A549 (cell line): ENCODE data around the gene CARD9. TPM values are rescaled to one million over a fixed set of nuclear protein-coding genes. Genes with fewer than 3 reads are reported as not detected.

Experiments
- ATAC-seq, 2 experiments: fragments of 200-7000 bp in 1 of 2; fragments of >200 bp in 1 of 2; cut with Nextera tagmentation in 1 of 2; cut with Tn5 transposase in 1 of 2; 3 replicates each; pipeline versions ENCODE4 v1.8.0 to v1.9.1; 2018 to 2020; ENCODE audit warnings: mild to moderate bottlenecking in 1 of 2, moderate library complexity in 1 of 2
- CTCF ChIA-PET: fragments of 300-600 bp; sonication (Branson Sonifier 250); formaldehyde crosslinking; extraction: SDS; loops from one replicate; lab custom pipeline; 2021; ENCODE audit warnings: antibody characterized with exemption, inconsistent platforms; lab: Yijun Ruan, JAX
- POLR2A ChIA-PET: fragments of 350-600 bp; formaldehyde crosslinking; extraction: SDS; loops from one replicate; lab custom pipeline; 2021; ENCODE audit warnings: antibody characterized with exemption, inconsistent platforms; lab: Yijun Ruan, JAX
- DNase-seq, 2 experiments: peaks; one replicate each; pipeline versions ENCODE4 v3.0.0 to v3.0.0-alpha.2; 2011 to 2016; ENCODE audit warnings: low read depth in 1 of 2, low spot score in 1 of 2
- FAIRE-seq: peaks from 2 replicates; lab custom pipeline; 2011; peaks lifted over from hg19 to GRCh38; lab: Jason Lieb, UNC
- H3K27ac ChIP-seq, 2 experiments: fragments of >200 bp; sonication (Bioruptor Twin); formaldehyde crosslinking; 3 replicates each; pipeline ENCODE4 v1.5.1; 2016 to 2017
- H3K4me1 ChIP-seq: fragments of >200 bp; sonication (Bioruptor Twin); formaldehyde crosslinking; 3 replicates; pipeline ENCODE4 v1.6.1; 2016
- H3K4me2 ChIP-seq: fragments of >200 bp; sonication (Bioruptor Twin); formaldehyde crosslinking; 3 replicates; pipeline ENCODE4 v1.6.1; 2016
- H3K4me3 ChIP-seq: fragments of >200 bp; sonication (Bioruptor Twin); formaldehyde crosslinking; 3 replicates; pipeline ENCODE4 v1.5.1; 2016
- H3K9me3 ChIP-seq: fragments of >200 bp; sonication (Bioruptor Twin); formaldehyde crosslinking; 3 replicates; pipeline ENCODE4 v1.6.1; 2016
- BHLHE40 ChIP-seq: IDR thresholded peaks from 2 replicates; pipeline ENCODE4 v1.6.1; 2012; ENCODE audit warnings: low read depth, low read length, inconsistent platforms
- CBX2 ChIP-seq: fragments of 200-600 bp; sonication (generic); IDR thresholded peaks from 2 replicates; pipeline ENCODE4 v1.6.1; 2016; ENCODE audit warnings: low read depth, mild to moderate bottlenecking, borderline replicate concordance
- CBX8 ChIP-seq: fragments of 200-600 bp; sonication (generic); IDR thresholded peaks from 2 replicates; pipeline ENCODE4 v1.6.1; 2016
- CEBPB ChIP-seq, 2 experiments: fragments of >200 bp in 1 of 2; sonication (Bioruptor Twin) in 1 of 2; formaldehyde crosslinking in 1 of 2; IDR thresholded peaks; 2 replicates each; pipeline ENCODE4 v1.6.1; 2012 to 2016
- CHD4 ChIP-seq: fragments of 200-600 bp; sonication (generic); IDR thresholded peaks from 2 replicates; pipeline ENCODE4 v1.6.1; 2016; ENCODE audit warnings: antibody characterized with exemption, mild to moderate bottlenecking, borderline replicate concordance
- EHMT2 ChIP-seq: fragments of 200-600 bp; sonication (generic); IDR thresholded peaks from 2 replicates; pipeline ENCODE4 v1.6.1; 2016; ENCODE audit warnings: antibody characterized with exemption, low read depth, mild to moderate bottlenecking, moderate library complexity
- FOSL2 ChIP-seq, 2 experiments: fragments of 450-650 bp in 1 of 2; fragments of >200 bp in 1 of 2; sonication (Bioruptor Twin) in 1 of 2; formaldehyde crosslinking; IDR thresholded peaks; 2 replicates each; pipeline versions ENCODE4 v1.5.0 to v1.6.1; 2016 to 2020; ENCODE audit warnings: mild to moderate bottlenecking in 1 of 2, moderate library complexity in 1 of 2
- HDAC2 ChIP-seq: fragments of 200-600 bp; sonication (generic); IDR thresholded peaks from 2 replicates; pipeline ENCODE4 v1.6.1; 2016
- HEYL ChIP-seq: fragments of 250-450 bp; sonication (Bioruptor Pico); IDR thresholded peaks from 2 replicates; pipeline ENCODE4 v1.8.0; 2021; ENCODE audit warnings: mild to moderate bottlenecking, moderate library complexity
- HOXB13 ChIP-seq: fragments of 250-450 bp; sonication (Bioruptor Pico); IDR thresholded peaks from 2 replicates; pipeline ENCODE4 v1.5.0; 2020; ENCODE audit warnings: low read depth, mild to moderate bottlenecking, moderate library complexity
- MAFK ChIP-seq: fragments of 450-650 bp; IDR thresholded peaks from 2 replicates; pipeline ENCODE4 v1.6.1; 2014; ENCODE audit not compliant: partially characterized antibody
- MAZ ChIP-seq: fragments of 150-350 bp; IDR thresholded peaks from 2 replicates; pipeline ENCODE4 v1.6.1; 2014; ENCODE audit warnings: antibody characterized with exemption, low read depth, low read length, borderline replicate concordance
- NFE2L2 ChIP-seq: fragments of 150-350 bp; conservative IDR thresholded peaks from 2 replicates; pipeline ENCODE4 v1.6.1; 2014; ENCODE audit warnings: low read length
- NR3C1 ChIP-seq: fragments of >200 bp; sonication (Bioruptor Twin); formaldehyde crosslinking; IDR thresholded peaks from 3 replicates; pipeline ENCODE4 v1.6.1; 2017
- POLR2AphosphoS2 ChIP-seq: conservative IDR thresholded peaks from 2 replicates; pipeline ENCODE4 v1.6.1; 2012; ENCODE audit warnings: low read length, improper control_type of control experiment, inconsistent platforms
- RAD21 ChIP-seq, 2 experiments: fragments of >200 bp in 1 of 2; sonication (Bioruptor Twin) in 1 of 2; formaldehyde crosslinking in 1 of 2; IDR thresholded peaks in 1 of 2; conservative IDR thresholded peaks in 1 of 2; 2 replicates in 1 of 2; 3 replicates in 1 of 2; pipeline ENCODE4 v1.6.1; 2012 to 2018; ENCODE audit warnings: inconsistent platforms in 1 of 2
- RNF2 ChIP-seq: fragments of 200-600 bp; sonication (generic); IDR thresholded peaks from 2 replicates; pipeline ENCODE4 v1.6.1; 2016; ENCODE audit warnings: low read depth, mild to moderate bottlenecking, antibody characterized with exemption, moderate library complexity, borderline replicate concordance
- SMC3 ChIP-seq: fragments of >200 bp; sonication (Bioruptor Twin); formaldehyde crosslinking; IDR thresholded peaks from 3 replicates; pipeline ENCODE4 v1.6.1; 2018; ENCODE audit warnings: inconsistent platforms
- TP53 ChIP-seq: fragments of 250-450 bp; sonication (Bioruptor Pico); IDR thresholded peaks from 2 replicates; pipeline ENCODE4 v1.5.0; 2021; ENCODE audit warnings: mild to moderate bottlenecking, moderate library complexity
- ZC3H11A ChIP-seq: fragments of 450-650 bp; IDR thresholded peaks from 2 replicates; pipeline ENCODE4 v1.6.1; 2014; ENCODE audit warnings: antibody characterized with exemption, mild to moderate bottlenecking
- WGBS: methylation state at CpG from one replicate; pipeline ENCODE4 v1.1.6; 2017; ENCODE audit errors: missing lambda C conversion rate; 5-methylcytosine and 5-hydroxymethylcytosine counted together
- polyA plus RNA-seq, 4 experiments: library from polyadenylated mRNA; depleted of rRNA in 3 of 4; stranded (reverse); fragments of >200 nt; fragmentation: RNase III in 1 of 4; extraction: RNeasy Plus Mini Kit Qiagen cat#74134 plus additional on column Dnase treatment in 1 of 4; gene quantifications; 2 replicates in 3 of 4; 3 replicates in 1 of 4; pipeline ENCODE4 v1.2.3, GENCODE V29; 2011 to 2017
- TF ChIP-seq, protein P1 (sequence below): IDR thresholded peaks from 2 replicates; pipeline ENCODE4 v1.6.1; 2012
- TF ChIP-seq, protein P2 (sequence below): fragments of >200 bp; sonication (Bioruptor Twin); formaldehyde crosslinking; IDR thresholded peaks from 2 replicates; pipeline ENCODE4 v1.6.1; 2016
- TF ChIP-seq, protein P3 (sequence below): fragments of 200-600 bp; sonication (generic); IDR thresholded peaks from 2 replicates; pipeline ENCODE4 v1.6.1; 2016; ENCODE audit warnings: antibody characterized with exemption, mild to moderate bottlenecking, moderate library complexity
- TF ChIP-seq, protein P4 (sequence below): fragments of >200 bp; sonication (Bioruptor Twin); formaldehyde crosslinking; IDR thresholded peaks from 3 replicates; pipeline ENCODE4 v1.5.1; 2016

The CARD9 gene
- polyA plus RNA-seq, 2 of the 4 experiments (the other 2 are of a cell fraction): 0.21 to 0.94 TPM

DNA sequence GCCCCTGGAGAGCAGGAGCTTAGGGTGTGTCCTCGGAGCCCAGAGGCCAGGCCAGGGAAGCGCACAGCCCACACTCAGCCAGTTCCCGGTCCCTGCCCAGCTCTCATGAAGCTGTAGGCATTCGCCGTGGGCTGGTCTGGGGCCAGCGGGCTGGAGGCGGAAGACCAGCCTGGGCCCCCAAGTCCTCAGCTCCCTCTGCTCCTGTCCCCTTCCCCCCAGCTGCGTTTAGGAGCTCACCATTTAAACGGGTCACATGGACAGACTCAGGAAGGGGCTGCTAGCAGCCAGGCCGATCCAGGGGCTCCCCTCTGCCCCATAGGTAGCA lies 27.4 kb downstream of the CARD9 start:
- no peaks in the 10 kb centered on the region for H3K9me3 ChIP-seq
- FAIRE-seq: no peak
- DNase-seq: no peak
- 73% methylated on average over 10 of the region's 10 CpGs for WGBS
- no peak overlapping the region for H3K4me3 ChIP-seq
- peaks cover 8% of the 10 kb centered on the region; the same call in 2 of the 3 replicates for H3K4me1 ChIP-seq
- H3K4me2 ChIP-seq: peak overlapping the region; percentile 21; the same call in 2 of the 3 replicates
- peak overlapping the region in 1 of 2 experiments; percentile 73; a peak in 3 of 6 replicates for H3K27ac ChIP-seq
- ChIA-PET CTCF (interaction anchor here (0.6 to 3.6 kb wide), 25 partner anchors 10 to 747 kb away, joined by 3 to 19 read pairs (median 4); partner anchors contain the start of genes CCDC187 and DNLZ), POLR2A (interaction anchor here (0.8 to 2.5 kb wide), 2 partner anchors 17 to 138 kb away, joined by 3 to 25 read pairs; partner anchors contain the start of gene DNLZ)
- TF ChIP-seq CBX8: no peak
- no peak for TF ChIP-seq CBX2
- no peak for TF ChIP-seq HOXB13 (CRISPR knock-in tag)
- TF ChIP-seq SMC3: 0 out of 3 replicates have a peak, but pooled peaks have one; percentile 1
- TF ChIP-seq ZC3H11A: no peak
- no peak; a peak in 2 of 6 replicates for ATAC-seq

DNA sequence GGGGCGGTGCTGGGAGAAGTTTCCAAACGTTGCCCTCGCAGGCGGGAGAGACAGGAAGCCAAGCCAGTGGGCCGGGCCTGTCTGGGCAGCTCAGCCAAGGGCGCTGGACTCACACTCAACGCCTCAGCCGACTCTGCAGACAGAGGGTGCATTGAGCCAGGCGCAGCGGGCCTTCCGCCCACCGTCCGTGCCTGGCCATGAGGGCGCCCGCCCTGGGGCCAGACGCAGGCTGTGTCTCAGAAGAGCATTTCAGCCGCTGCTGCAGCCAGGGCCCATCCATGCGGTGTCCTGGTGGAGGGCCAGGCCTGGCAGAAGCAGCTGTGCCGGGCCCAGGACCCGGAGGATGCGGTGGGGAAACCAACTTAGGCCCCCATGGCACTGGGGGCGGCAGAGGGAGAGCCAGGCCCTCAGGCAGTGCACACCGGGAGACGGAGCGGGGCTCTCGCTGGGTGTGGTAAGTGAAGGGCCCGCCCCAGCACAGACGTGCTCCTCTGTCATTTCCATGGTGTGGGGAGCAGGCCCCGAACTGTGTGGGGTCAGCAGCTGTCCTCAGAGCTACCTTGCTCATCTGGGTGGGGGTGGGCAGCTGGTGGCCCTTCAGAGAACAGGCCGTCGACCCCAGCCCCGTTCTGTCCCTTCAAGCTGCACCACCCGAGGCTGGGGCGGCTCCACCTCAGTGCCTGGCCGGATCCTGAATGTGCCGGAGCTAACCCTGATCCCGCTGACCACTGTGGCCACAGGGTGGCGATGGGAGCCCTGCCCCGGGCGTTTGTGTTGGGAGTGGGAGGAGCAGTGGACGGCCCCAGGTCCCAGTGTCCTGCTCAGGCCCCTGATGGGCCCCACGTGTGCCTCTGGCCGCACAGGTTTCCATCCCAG lies 27.9 kb downstream of the CARD9 start:
- no peak for FAIRE-seq

DNA sequence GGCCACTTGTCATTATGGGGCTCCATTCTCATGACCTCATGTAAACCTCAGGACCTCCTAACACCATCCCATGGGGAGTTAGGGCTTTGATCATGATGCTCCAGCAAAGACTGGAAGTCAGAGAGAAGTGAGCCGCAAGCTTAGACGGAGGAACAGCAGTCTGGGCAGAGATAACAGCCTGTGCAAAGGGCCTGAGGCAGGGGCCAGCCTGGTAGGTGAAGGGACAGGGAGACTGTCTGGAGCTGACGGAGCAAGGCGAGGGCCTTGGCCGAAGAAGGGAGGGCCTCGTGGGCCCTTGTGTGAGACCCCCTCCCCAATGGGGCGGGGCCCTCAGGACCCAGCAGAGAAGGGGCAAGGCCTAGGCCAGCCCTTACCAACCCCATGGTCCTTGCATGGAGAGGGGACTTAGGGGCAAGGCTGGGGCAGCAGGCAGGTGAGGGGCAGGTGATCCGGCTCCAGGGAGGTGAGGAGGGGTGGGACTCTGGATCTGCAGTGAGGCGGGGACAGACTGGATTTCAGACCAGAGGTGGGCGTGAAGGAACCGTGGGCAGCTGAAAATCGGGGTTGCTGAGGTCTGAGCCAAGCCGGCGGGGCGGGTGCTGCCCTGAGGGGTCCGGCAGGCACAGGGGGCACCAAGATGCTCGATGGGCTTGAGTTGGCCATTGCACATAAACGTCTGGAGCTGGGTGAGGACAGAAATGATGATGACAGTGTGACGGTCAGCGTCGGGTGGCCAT lies 28.8 kb downstream of the CARD9 start:
- ChIA-PET POLR2A (no interaction called here), CTCF (interaction anchor here (0.8 to 3.6 kb wide), 13 partner anchors 10 to 70 kb away, joined by 3 to 17 read pairs (median 5); partner anchors contain the start of gene DNLZ)
- Histone ChIP-seq H3K4me2 (no peak overlapping the region), H3K4me3 (no peak overlapping the region), H3K4me1 (peaks cover 8% of the 10 kb centered on the region; the same call in 2 of the 3 replicates), H3K9me3 (no peaks in the 10 kb centered on the region), H3K27ac (no peak overlapping the region)
- WGBS: 84% methylated on average over 21 of the region's 21 CpGs
- FAIRE-seq: no peak
- no peak for DNase-seq
- ATAC-seq: no peak
- TF ChIP-seq HEYL (no peak), POLR2AphosphoS2 (no peak), MAZ (no peak), MAFK (no peak), CHD4 (no peak), NFE2L2 (no peak), SMC3 (no peak), BHLHE40 (no peak), CEBPB (IDR thresholded peaks at IDR 0.05) (no peak), TP53 (no peak), HDAC2 (no peak), FOSL2 (IDR thresholded peaks at IDR 0.05) (no peak), FOSL2 (CRISPR knock-in tag; IDR thresholded peaks at IDR 0.05) (no peak), EHMT2 (no peak), RNF2 (no peak)
- TF ChIP-seq, protein P1, sequence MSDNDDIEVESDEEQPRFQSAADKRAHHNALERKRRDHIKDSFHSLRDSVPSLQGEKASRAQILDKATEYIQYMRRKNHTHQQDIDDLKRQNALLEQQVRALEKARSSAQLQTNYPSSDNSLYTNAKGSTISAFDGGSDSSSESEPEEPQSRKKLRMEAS: no peak
- TF ChIP-seq, protein P2, sequence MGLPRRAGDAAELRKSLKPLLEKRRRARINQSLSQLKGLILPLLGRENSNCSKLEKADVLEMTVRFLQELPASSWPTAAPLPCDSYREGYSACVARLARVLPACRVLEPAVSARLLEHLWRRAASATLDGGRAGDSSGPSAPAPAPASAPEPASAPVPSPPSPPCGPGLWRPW: no peak
- TF ChIP-seq, protein P3, sequence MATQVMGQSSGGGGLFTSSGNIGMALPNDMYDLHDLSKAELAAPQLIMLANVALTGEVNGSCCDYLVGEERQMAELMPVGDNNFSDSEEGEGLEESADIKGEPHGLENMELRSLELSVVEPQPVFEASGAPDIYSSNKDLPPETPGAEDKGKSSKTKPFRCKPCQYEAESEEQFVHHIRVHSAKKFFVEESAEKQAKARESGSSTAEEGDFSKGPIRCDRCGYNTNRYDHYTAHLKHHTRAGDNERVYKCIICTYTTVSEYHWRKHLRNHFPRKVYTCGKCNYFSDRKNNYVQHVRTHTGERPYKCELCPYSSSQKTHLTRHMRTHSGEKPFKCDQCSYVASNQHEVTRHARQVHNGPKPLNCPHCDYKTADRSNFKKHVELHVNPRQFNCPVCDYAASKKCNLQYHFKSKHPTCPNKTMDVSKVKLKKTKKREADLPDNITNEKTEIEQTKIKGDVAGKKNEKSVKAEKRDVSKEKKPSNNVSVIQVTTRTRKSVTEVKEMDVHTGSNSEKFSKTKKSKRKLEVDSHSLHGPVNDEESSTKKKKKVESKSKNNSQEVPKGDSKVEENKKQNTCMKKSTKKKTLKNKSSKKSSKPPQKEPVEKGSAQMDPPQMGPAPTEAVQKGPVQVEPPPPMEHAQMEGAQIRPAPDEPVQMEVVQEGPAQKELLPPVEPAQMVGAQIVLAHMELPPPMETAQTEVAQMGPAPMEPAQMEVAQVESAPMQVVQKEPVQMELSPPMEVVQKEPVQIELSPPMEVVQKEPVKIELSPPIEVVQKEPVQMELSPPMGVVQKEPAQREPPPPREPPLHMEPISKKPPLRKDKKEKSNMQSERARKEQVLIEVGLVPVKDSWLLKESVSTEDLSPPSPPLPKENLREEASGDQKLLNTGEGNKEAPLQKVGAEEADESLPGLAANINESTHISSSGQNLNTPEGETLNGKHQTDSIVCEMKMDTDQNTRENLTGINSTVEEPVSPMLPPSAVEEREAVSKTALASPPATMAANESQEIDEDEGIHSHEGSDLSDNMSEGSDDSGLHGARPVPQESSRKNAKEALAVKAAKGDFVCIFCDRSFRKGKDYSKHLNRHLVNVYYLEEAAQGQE: no peak

More for the DNA sequence above, 27.9 kb downstream of the CARD9 start:
- ChIA-PET CTCF (interaction anchor here (0.5 to 3.6 kb wide), 30 partner anchors 9 to 747 kb away, joined by 3 to 19 read pairs (median 4); partner anchors contain the start of genes CCDC187, DNLZ and SNAPC4), POLR2A (interaction anchor here (0.6 to 2.5 kb wide), 3 partner anchors 18 to 138 kb away, joined by 3 to 25 read pairs (median 3); partner anchors contain the start of gene DNLZ)
- H3K4me3 ChIP-seq: no peak overlapping the region
- H3K4me1 ChIP-seq: peaks cover 8% of the 10 kb centered on the region; the same call in 2 of the 3 replicates
- ATAC-seq: peak; percentile 70 to 87
- TF ChIP-seq NR3C1 (no peak), RAD21 (conservative IDR thresholded peaks at IDR 0.05 in 1 of 2, IDR thresholded peaks at IDR 0.05 in 1 of 2) (peak; percentile 36 to 52), SMC3 (peak; percentile 52)
- TF ChIP-seq, protein P4, sequence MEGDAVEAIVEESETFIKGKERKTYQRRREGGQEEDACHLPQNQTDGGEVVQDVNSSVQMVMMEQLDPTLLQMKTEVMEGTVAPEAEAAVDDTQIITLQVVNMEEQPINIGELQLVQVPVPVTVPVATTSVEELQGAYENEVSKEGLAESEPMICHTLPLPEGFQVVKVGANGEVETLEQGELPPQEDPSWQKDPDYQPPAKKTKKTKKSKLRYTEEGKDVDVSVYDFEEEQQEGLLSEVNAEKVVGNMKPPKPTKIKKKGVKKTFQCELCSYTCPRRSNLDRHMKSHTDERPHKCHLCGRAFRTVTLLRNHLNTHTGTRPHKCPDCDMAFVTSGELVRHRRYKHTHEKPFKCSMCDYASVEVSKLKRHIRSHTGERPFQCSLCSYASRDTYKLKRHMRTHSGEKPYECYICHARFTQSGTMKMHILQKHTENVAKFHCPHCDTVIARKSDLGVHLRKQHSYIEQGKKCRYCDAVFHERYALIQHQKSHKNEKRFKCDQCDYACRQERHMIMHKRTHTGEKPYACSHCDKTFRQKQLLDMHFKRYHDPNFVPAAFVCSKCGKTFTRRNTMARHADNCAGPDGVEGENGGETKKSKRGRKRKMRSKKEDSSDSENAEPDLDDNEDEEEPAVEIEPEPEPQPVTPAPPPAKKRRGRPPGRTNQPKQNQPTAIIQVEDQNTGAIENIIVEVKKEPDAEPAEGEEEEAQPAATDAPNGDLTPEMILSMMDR: peak; percentile 34; the same call in 2 of the 3 replicates
- peak overlapping the region; percentile 21; the same call in 2 of the 3 replicates for H3K4me2 ChIP-seq
- H3K9me3 ChIP-seq: no peaks in the 10 kb centered on the region
- H3K27ac ChIP-seq: peak overlapping the region in 1 of 2 experiments; percentile 73; a peak in 3 of 6 replicates
- 72% methylated on average over 26 of the region's 43 CpGs for WGBS
- peak; percentile 52 to 57 for DNase-seq
